GM18507 (cell line): ENCODE measurements around the gene ST3GAL6.

Experiments
- DNase-seq: peaks from one replicate; pipeline ENCODE4 v3.0.0; 2011; ENCODE audit warnings: low read depth; ENCODE audit not compliant: insufficient read length; ENCODE audit errors: extremely low spot score
- FAIRE-seq: peaks from 2 replicates; lab custom pipeline; 2011; peaks lifted over from hg19 to GRCh38; lab: Jason Lieb, UNC

ST3GAL6 gene

DNA sequence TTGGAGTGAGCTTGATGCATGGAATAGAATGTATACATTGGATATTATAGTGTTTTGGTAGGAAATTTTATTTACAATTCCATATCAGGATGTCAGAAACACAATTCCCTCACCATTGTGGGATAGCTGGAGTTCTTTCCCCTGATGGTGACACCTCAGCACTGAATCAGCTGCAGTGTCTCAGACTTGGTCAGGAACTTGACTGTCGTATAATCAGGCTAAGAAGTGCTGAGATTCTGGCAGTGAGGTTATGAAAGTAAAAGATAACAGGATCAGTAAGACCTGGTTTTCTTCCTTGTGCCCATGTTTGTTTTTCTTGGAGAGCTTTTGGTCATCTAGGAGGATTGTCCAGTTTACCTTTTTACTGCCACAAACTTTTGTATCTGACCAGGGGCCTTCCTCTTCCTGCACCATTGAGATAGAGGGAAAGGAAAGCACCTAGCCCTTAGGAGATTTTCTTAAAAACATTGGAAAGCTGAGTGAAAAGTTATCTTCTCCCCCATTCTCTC, 27.3 kb upstream of the ST3GAL6 start:
- DNase-seq (no peak), FAIRE-seq (no peak)

DNA sequence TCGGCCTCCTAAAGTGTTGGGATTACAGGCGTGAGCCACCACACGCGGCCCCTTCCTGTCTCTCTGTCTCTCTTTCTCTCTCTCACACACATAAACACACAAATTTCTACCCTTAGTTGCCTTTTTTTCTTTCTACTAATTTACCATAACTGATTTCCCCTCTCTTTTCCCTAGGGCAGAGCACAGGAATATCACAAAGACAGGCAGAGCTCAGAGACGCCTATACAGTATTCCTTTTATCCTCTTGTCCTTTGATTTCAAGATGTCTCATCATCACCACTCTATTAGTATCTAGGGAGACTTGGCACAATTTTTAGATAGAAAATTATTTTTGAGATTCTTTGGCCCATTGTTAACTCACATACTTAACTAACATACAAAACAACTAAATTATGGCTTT, 25.8 kb upstream of the ST3GAL6 start:
- FAIRE-seq (no peak), DNase-seq (no peak)

DNA sequence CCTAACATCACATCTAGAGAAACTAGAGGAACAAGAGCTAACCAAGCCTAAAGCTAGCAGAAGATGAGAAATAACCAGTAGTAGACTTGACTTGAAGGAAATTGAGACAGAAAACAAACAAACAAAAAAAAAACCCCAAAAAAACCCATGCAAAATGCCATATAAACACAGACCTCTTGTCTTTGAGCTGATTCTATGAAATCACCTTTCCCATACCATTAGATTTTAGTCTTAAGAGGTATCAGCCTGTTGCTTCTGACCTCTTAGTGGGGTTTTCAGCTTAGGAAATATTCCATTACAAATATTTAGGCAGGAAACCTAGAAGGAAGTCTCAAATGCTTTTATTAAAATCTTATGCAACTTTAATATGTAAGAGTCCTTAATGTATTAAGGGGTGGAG, 23.9 kb upstream of the ST3GAL6 start:
- FAIRE-seq = no peak
- no peak for DNase-seq

DNA sequence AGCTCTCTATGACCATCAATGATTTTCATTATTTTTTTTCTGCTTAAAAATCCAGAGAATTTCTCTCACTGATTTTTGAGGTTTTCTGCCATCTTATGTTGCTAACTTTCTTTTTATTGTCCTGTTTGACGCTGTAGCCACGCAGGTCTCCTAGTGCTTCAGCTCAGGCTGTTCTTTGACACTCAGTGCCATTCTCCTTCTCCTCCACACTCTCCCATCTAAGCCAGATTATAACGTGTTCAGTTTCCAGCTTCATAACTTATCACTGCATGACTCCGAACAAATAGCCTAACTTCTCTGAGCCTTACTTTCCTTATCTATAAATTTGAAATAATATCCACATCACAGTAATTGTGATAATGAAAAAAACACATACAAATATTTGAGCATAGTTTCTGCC, 22.8 kb upstream of the ST3GAL6 start:
- DNase-seq (no peak), FAIRE-seq (no peak)

DNA sequence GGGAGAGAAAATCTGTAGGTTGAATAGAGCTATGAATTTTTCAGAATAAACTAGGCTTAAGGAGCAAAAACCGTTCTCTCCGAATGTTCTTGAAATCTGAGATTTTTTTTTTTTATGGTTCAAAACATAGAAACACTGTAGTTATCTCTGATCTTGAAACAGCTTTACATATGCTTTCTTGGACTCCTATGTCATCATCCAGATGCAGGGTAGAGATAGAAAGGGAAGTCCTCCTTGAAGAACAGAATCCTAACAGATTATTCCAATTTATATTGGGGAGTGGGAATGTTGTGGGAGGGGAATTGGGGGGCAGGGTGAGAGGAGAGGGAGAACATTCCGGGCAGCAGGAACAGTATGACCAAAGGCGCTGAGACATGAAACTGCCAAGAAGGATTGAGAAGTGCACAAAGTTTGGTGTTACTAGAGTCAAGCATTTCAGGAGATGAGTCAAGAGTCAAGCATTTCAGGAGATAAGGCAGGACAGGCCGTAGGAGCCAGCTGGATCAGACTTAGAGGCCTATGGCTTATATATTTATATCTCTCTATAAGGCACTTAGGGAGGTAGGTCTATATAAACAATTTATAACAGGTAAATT, 21.9 kb upstream of the ST3GAL6 start:
- DNase-seq (no peak), FAIRE-seq (no peak)

DNA sequence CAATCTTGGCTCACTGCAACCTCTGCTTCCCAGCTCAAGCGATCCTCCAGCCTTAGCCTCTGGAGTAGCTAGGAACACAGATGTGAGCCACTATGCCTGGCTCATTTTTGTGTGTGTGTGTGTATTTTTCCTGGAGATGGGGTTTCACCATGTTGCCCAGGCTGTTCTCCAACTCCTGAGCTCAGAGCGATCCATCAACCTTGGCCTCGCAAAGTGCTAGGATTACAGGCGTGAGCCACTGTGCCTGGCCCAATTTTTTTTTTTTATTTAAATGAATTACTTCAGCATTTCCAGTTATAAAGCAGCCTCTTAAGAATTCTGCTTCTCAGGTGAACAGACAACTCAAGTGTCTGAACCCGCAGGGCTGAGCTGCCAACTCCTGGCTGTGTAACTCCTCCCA, 20.1 kb upstream of the ST3GAL6 start:
- DNase-seq (no peak), FAIRE-seq (no peak)

DNA sequence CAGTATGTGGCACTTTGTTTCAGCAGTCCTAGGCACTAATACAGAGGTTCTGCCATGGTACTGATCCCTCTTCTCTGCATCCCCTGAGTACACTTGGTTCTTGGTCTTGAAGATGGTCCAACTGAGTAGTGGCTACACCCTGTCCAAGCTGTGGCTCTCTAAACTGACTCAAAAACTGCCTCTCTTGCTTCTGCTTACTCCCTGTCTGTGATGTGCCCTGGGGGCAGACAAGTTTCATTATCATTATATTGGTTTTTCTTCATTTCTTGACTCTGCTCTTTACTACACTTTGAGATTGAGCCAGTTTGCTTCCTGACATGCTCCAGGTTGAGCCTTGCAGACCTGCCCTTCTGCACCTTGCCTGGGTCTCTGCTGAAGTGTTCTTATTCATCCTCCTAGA, 18.9 kb upstream of the ST3GAL6 start:
- no peak for FAIRE-seq
- DNase-seq = no peak

DNA sequence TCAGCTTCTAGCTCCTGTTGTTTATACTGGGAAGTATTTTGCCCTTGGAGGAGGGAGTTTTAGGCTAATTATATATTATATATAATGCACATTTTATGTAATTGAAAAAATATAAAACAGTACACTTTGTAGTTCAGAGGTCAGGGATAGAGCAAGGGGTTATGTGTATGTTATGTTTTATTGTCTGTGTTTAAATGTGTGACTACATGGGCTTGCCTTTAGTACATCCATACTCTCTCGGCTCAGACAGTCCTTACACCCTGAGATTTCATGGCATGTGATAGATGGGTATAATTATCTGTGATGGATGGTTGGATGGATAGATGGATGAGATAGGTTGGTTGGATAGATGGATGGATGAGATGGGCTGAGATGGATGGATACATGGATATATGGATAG, 17.4 kb upstream of the ST3GAL6 start:
- FAIRE-seq (no peak), DNase-seq (no peak)

DNA sequence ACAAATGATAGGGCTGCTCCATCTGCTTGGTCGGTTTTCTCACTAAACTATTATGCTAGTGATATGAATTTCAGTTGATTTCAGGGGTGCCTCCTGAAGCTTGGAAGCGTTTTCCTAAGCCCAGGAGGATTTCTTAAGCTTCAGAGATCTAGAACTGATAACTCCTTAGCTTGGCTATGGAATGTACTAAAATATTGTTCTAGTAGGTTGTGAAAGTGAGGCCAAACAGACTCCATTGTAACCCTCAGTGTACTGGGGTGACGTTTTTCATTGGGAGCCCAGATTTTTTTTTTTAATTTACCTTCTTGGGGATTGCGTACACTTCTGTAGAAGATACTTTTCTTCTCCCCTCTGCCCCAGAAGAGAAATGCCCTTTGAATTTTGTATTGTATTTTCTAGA, 17.0 kb upstream of the ST3GAL6 start:
- no peak for FAIRE-seq

DNA sequence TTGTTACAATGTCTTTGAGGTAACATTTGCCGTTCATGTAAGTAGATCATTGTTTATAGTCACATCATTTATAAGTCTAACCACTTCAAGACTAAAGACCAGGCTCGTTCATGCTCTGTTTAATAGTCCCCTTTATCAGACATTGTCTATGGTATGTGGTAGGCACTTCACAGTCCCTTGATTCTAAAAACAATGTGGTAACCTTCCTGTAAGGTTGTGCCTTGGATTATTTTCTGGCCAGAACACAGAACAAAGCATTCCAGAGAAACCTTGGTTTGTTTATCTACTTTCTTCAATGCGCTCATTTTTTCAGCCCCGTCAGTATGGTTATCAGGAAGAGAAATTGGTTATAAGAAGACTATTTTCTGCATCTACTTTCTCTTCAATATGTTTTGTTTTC, 16.3 kb upstream of the ST3GAL6 start:
- FAIRE-seq (no peak), DNase-seq (no peak)

More for the DNA sequence above, 17.0 kb upstream of the ST3GAL6 start:
- no peak for DNase-seq

DNA sequence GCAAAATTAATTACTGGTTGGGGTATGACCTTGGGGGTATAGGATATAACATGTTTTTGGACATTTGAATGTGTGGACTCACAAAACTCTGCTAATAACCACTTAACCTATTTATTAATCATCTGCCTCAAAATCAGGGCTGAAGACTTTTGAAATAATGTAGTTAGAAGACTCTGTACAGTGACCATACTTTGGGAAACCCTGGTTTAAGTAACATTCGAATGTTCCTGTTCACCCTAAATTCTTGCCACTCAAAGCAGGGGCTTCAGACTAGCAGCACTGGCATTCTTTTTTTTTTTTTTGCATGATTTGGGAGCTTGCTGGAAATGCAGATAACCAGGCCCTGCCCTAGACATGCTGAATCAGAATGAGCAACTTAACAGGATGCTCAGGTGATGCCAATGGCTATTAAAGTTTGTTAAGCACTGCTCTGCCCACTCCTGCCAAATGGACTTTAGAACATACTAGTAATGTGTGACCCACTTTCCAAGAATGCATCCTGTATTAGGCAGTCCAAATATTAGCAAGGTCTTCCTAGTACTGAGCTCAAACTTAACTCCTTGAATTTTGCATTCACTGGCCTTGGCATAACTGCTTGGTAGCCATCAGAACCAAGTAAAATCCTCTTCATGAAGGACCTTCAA, 12.7 kb upstream of the ST3GAL6 start:
- DNase-seq (no peak), FAIRE-seq (no peak)

DNA sequence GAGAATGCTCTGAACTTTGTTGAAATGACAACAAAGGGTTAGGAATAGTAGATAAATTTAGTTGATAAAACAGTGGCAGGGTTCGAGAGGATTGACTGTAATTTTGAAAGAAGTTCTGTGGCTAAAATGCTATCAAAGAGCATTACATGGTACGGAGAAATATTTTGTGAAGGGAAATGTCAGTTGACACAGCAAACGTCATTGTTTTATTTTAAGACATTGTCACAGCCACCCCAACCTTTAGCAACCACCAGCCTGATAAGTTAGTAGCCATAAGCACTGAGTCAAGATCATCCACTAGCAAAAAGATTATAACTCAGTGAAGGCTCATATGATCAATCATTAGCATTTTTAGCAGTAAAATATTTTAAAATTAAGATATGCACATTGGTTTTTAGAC, 8.7 kb upstream of the ST3GAL6 start:
- FAIRE-seq = no peak
- no peak for DNase-seq

DNA sequence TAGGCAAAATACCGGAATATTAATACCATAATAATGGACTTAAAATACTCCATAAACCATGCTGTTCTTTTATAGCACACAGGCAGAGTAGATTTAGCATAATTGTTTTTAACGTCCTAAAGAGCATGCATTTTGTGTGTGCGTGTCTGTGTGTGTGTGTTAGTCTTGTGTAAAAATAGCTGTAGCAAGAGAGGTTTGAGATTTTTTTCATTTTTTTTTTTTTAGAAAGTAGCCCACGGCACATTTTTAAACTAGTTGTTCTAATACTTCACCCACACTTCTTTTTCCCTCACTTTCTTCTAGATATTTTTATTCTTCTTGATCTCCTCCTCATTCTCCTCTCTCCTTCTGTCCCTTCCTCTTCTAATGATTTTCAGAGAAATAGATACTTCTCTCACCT, 7.5 kb upstream of the ST3GAL6 start:
- FAIRE-seq = no peak
- DNase-seq = no peak

DNA sequence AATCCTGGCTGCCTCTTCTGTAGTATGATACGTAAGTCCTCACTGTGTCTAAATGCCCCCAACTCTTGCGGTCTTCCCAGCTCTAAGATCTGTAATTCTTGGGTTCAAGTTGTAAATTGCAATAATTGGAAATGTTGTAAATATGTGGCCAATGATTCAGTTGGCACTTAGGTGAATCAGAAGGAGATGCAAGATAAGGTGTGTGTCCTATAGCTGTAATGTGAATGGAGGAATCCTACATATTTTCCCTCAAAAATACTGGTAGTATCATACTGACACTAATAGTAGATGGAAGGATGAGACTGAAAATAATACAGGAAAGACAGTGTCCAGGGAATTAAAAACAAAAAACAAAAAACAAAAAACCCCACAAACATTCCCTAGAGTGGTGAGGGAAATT, 3.5 kb upstream of the ST3GAL6 start:
- FAIRE-seq (no peak), DNase-seq (no peak)

DNA sequence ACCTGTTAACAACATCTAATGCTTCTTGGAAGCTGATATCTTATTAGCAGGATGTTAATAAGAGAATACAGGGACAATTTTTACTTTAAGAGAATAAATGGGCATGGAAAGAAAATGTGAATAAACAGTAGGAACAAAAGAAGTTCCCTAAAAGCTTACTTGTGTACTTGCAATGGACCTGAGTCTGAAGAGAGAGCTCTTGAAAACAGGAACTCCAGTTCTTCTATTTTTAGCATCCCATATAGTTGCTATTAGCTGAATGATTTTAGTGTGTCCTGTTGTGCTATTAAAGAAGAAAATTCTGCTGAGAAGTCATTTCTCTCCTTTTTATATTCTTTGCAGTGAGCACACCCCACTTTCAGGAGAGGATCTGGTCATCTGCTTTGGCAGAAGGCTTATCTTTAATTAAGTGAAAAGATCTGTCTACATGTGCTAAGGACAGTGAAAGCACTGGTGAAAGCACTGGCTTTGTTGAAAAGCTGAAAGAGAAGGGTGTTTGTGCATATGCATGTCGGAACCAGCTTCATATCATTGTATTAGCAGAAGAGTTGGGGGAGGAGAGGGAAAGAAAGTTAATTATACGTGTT, 1.4 kb upstream of the ST3GAL6 start:
- DNase-seq (no peak), FAIRE-seq (no peak)

DNA sequence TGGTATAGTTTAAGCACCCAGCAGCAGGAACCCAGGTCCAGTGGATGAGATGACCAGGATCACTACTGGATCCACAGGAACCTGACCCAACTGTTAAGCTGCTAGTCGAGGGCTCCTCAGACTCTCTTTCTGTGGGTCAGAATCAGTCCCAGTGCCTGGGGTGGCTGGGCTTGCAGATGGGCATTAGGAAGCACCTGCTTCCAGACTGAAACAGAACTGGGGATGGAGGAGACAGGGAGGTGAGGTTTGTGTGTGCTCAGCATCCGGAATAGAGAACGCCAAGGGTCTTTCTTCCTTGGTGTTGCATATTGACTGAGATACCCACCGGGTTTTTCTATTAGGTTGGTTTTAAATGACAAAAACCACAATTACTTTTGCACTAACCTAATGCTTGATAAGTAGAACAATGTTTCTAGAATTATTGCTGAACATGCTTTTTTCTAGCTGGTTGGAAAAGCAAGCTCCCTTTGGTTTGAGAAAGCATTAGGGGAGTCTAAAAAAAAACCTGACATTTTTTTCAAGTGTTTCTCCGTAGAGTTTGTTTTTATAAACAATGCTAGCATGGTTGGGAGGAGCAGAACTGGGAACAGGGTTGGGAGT, 779 bp downstream of the ST3GAL6 start:
- FAIRE-seq (no peak), DNase-seq (no peak)

DNA sequence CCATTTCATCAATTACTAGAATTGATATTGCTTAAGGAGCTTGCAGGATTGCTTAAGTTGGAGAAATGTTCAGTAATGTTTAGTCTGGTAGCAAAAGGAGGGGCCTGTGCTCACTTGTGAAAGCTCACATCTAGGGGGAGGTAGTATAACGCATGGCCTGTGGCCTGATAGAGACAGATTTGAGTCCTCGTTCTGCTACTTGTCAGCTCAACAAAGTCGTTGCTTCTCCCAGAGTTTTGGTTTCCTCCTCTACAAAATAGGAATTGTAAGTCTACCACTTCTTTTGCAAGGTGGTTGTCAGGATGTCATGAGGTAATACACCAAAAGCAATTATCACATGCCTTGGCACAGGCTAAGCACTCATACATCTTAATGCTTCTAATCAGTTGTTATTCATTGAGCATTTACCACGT, 1.3 kb downstream of the ST3GAL6 start:
- FAIRE-seq (no peak), DNase-seq (no peak)

DNA sequence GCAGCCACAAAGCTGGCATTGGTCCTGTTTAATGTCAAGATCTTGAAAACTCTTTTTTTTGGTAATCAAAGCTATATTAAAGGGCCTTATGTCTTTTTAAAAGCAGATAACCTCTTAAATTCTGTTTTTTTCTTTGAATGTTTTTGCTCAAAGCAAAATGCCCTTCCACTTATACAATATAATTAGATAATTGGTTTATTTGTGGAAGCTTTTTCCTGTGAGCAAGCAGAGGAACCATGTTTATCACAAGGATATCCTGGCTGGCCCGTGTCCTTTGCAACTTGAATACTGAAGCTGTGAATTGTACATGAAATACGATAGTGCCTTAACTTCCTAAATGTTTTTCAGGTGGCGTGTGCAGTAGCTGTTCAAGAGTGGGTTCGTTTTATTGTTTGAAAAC, 2.6 kb downstream of the ST3GAL6 start:
- DNase-seq = no peak
- FAIRE-seq = no peak

DNA sequence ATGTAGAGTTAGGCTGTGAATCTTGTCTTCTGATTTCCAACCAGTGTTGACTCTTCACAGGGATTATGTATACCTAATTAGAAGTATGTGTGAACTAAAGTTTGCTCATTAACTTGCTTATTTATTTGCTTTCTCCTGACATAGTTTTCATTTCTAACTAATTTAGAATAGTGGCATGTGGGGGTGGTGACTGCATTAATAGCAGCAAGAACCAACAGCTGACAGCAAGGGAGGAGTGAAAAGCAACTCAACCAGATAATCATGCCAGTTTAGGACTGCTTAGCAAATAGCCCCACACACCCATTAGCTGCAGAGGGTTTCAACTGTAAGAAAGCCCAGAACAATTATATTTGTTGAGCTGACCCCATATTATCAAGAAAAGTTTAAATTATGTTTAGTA, 3.8 kb downstream of the ST3GAL6 start:
- no peak for FAIRE-seq
- DNase-seq = no peak

DNA sequence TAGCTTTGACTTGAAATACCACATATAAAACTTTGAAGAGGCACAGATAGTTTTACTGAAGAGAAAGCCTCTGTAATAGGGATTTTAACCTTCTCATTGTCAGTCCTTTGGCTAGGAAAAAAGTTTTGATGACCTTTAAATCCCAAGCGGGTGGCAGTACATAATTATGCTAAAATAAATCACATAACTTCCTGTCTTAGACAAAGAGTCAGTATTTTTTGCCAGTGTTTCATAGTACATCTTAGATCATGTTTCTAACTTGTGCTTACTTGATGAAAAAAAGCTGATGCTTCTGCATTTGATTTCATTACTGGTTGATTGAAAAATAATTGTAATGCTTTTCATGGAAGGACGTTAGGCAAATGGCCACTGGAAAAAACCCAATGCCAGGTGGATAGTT, 5.8 kb downstream of the ST3GAL6 start:
- FAIRE-seq (no peak), DNase-seq (no peak)

DNA sequence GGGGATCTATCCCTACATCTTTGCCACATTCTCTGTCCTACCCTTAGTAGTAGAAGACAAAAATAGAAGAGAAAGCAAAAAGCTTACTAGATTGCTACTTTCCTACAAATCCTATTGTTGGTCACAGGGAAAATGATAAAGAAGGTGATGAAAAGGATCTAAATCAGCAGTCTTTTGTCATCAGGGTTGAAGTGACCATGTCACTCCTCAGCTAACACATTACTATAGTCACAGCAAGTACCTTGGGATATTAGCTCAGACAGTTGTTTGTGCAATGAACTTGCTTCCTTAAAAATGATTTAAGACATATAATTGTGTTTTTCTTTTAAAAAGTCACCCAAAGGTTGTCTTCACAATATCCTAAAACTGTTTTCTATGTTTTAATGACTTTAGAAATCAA, 6.3 kb downstream of the ST3GAL6 start:
- DNase-seq = no peak
- FAIRE-seq = no peak
